Vagina (tissue), 2 donors: ENCODE data around the gene DDIAS.

ENCODE experiments used
- POLR2A ChIP-seq, 2 donors: fragments of 450-650 bp; IDR thresholded peaks; one replicate each; pipeline ENCODE4 v1.6.1; 2017; ENCODE audit warnings: antibody characterized with exemption in 2 of 2, mild to moderate bottlenecking in 2 of 2, moderate library complexity in 2 of 2
- POLR2AphosphoS5 ChIP-seq, 2 donors: sonication (generic); formaldehyde crosslinking; IDR thresholded peaks; one replicate each; pipeline ENCODE4 v1.9.0; 2017; ENCODE audit warnings: antibody characterized with exemption in 2 of 2, mild to moderate bottlenecking in 2 of 2, low read depth in 1 of 2; ENCODE audit not compliant: insufficient read depth in 1 of 2
- TF ChIP-seq, protein P1 (sequence below), 3 experiments: fragments of 450-650 bp in 2 of 3; fragments of 200-600 bp in 1 of 3; sonication (generic) in 1 of 3; IDR thresholded peaks; one replicate each; pipeline ENCODE4 v1.5.1; 2017 to 2019; ENCODE audit warnings: antibody characterized with exemption in 3 of 3, mild to moderate bottlenecking in 2 of 3, moderate library complexity in 2 of 3

DNA sequence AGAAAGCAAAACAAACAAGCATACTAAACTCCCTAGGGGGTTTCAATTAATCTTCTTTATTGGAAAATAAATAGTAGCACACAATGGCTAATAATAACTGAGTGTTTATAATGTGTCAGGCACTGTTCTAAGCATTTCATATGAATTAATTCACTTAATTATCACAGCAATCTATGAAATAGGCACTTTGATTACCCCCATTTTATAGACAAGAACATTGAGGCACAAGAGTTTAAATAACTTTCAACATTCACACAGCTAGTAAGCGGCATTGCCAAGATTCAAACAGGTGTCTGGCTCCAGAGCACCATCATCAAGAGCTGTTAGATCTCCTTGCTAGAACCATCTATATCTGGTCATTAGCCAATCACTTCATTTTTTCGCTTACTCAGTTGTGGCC, 44.4 kb upstream of the DDIAS start:
- TF ChIP-seq, protein P1, sequence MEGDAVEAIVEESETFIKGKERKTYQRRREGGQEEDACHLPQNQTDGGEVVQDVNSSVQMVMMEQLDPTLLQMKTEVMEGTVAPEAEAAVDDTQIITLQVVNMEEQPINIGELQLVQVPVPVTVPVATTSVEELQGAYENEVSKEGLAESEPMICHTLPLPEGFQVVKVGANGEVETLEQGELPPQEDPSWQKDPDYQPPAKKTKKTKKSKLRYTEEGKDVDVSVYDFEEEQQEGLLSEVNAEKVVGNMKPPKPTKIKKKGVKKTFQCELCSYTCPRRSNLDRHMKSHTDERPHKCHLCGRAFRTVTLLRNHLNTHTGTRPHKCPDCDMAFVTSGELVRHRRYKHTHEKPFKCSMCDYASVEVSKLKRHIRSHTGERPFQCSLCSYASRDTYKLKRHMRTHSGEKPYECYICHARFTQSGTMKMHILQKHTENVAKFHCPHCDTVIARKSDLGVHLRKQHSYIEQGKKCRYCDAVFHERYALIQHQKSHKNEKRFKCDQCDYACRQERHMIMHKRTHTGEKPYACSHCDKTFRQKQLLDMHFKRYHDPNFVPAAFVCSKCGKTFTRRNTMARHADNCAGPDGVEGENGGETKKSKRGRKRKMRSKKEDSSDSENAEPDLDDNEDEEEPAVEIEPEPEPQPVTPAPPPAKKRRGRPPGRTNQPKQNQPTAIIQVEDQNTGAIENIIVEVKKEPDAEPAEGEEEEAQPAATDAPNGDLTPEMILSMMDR (IDR thresholded peaks at IDR 0.05) = no peak
- no peak for TF ChIP-seq POLR2A (IDR thresholded peaks at IDR 0.05)
- no peak for TF ChIP-seq POLR2AphosphoS5 (IDR thresholded peaks at IDR 0.05; ENCODE audit: insufficient read depth in 1 of 2, low read depth in 1 of 2)
